GM18907 (cell line): ENCODE results near the gene CTTNBP2NL.
A peak's percentile ranks its signal among the peaks of the same experiment; 100 is the strongest.
"Not testable (repeated sequence)": the region's sequence is repeated elsewhere in the genome, so short reads cannot be mapped to it uniquely, and the experiment has no call there.

Source experiments
- ATAC-seq: cut with Tn5 transposase; IDR thresholded peaks from one replicate; pipeline ENCODE4 v1.9.1; 2021; ENCODE audit warnings: mild to moderate bottlenecking, moderate library complexity; ENCODE audit not compliant: unreplicated experiment

CTTNBP2NL gene

GRCh38 chr1:112461200-112461871, 65.3 kb downstream of the CTTNBP2NL start:
- ATAC-seq = no peak

GRCh38 chr1:112462953-112463279, 66.9 kb downstream of the CTTNBP2NL start:
- ATAC-seq = no peak

GRCh38 chr1:112464501-112464900, 68.5 kb downstream of the CTTNBP2NL start:
- no peak for ATAC-seq

- ATAC-seq = no peak
Observed at GRCh38 chr1:112465122-112465521, 69.1 kb downstream of the CTTNBP2NL start.

- peak; percentile 90 for ATAC-seq
Observed at GRCh38 chr1:112466078-112466660, 70.2 kb downstream of the CTTNBP2NL start.

- not testable (repeated sequence) for ATAC-seq
Observed at GRCh38 chr1:112470324-112470723, 74.3 kb downstream of the CTTNBP2NL start.

- ATAC-seq = no peak
Observed at GRCh38 chr1:112470966-112471365, 75.0 kb downstream of the CTTNBP2NL start.

GRCh38 chr1:112472142-112472541, 76.1 kb downstream of the CTTNBP2NL start:
- no peak for ATAC-seq

- ATAC-seq = no peak
Observed at GRCh38 chr1:112477550-112477949, 81.5 kb downstream of the CTTNBP2NL start.

- no peak for ATAC-seq
Observed at GRCh38 chr1:112478314-112478713, 82.3 kb downstream of the CTTNBP2NL start.

- not testable (repeated sequence) for ATAC-seq
Observed at GRCh38 chr1:112486063-112486462, 90.0 kb downstream of the CTTNBP2NL start.

GRCh38 chr1:112487686-112488085, 91.7 kb downstream of the CTTNBP2NL start:
- ATAC-seq = not testable (repeated sequence)

GRCh38 chr1:112488141-112488540, 92.1 kb downstream of the CTTNBP2NL start:
- no peak for ATAC-seq

GRCh38 chr1:112492076-112492475, 96.1 kb downstream of the CTTNBP2NL start:
- ATAC-seq = no peak

- ATAC-seq = no peak
Observed at GRCh38 chr1:112493351-112493750, 97.3 kb downstream of the CTTNBP2NL start.

- ATAC-seq = no peak
Observed at GRCh38 chr1:112496290-112496689, 100.3 kb downstream of the CTTNBP2NL start.

GRCh38 chr1:112501810-112502641, 106.0 kb downstream of the CTTNBP2NL start:
- ATAC-seq = no peak

GRCh38 chr1:112502826-112503225, 106.8 kb downstream of the CTTNBP2NL start:
- ATAC-seq = no peak

- ATAC-seq = no peak
Observed at GRCh38 chr1:112504001-112504660, 108.1 kb downstream of the CTTNBP2NL start.

- ATAC-seq = no peak
Observed at GRCh38 chr1:112504661-112505399, 108.8 kb downstream of the CTTNBP2NL start.

- ATAC-seq = no peak
Observed at GRCh38 chr1:112505400-112505785, 109.4 kb downstream of the CTTNBP2NL start.
